ENCODE data around the gene PHF23. TPM values are rescaled to one million over a fixed set of nuclear protein-coding genes. Genes with fewer than 3 reads are reported as not detected.

Gene PHF23
- total RNA-seq, 1 experiment from 2014 or later: 48.5 TPM

GRCh38 chr17:7223375-7223774 is 15.9 kb downstream of the PHF23 start:
- ChIA-PET POLR2A (interaction anchor here (1.0 to 1.6 kb wide), 3 partner anchors 9 to 177 kb away, joined by 3 to 5 read pairs (median 3); partner anchors contain the start of gene DVL2), CTCF (no interaction called here), RAD21 (ENCODE audit: low non-redundant PET in 1 of 2, low total read pairs in 2 of 2, uncharacterized antibody in 2 of 2, unreplicated experiment in 2 of 2) (no interaction called here)
- no peak for TF ChIP-seq TCF7L2 (IDR thresholded peaks at IDR 0.05; ENCODE audit: borderline replicate concordance, extremely low read depth, insufficient read depth, insufficient read length)
- no peak for TF ChIP-seq POLR2AphosphoS5 (IDR thresholded peaks at IDR 0.05; ENCODE audit: low read depth, low read length)
- TF ChIP-seq ZBTB33 (IDR thresholded peaks at IDR 0.05; ENCODE audit: extremely low read depth, insufficient replicate concordance, low read length): no peak
- no TSS peak for BruUV-seq (replicated peaks)
- no peaks in the 10 kb centered on the region for H3K27me3 ChIP-seq (ENCODE audit: insufficient read depth, low read length)
- ATAC-seq: no peak
- no peaks in the 10 kb centered on the region for H3K9me2 ChIP-seq (ENCODE audit: insufficient read depth)
- H3K9ac ChIP-seq (ENCODE audit: low read length): no peak overlapping the region
- no peak overlapping the region for H2AFZ ChIP-seq (ENCODE audit: low read depth, low read length, poor library complexity, severe bottlenecking)
- intact Hi-C loops (cut with micrococcal nuclease): no loop called here
- no peak overlapping the region for H3K4me2 ChIP-seq (ENCODE audit: low read length)
- no peaks in the 10 kb centered on the region for H3K9me3 ChIP-seq (ENCODE audit: control insufficient read depth in 1 of 2, insufficient read depth in 1 of 2, low read depth in 1 of 2, low read length in 2 of 2)
- peaks cover 7 to 25% of the 10 kb centered on the region in 2 experiments; a peak in 3 of 4 replicates for H3K4me1 ChIP-seq (ENCODE audit: control insufficient read depth in 1 of 2, insufficient read depth in 2 of 2, low read length in 2 of 2)
- peaks cover 42 to 55% of the 10 kb centered on the region in 2 experiments; a peak in 3 of 4 replicates for H3K36me3 ChIP-seq (ENCODE audit: control insufficient read depth in 1 of 2, insufficient read depth in 2 of 2, low read length in 2 of 2)
- no peak overlapping the region for H3K27ac ChIP-seq (ENCODE audit: low read depth, low read length)
- H3K4me3 ChIP-seq (replicated peaks in 1 of 2; ENCODE audit: low read depth in 1 of 2, low read length in 2 of 2): no peak overlapping the region
- no peaks in the 10 kb centered on the region for H4K20me1 ChIP-seq (ENCODE audit: insufficient read depth)
- H3K79me2 ChIP-seq (ENCODE audit: insufficient read depth, low read length): peaks cover 30% of the 10 kb centered on the region
- DNase-seq (ENCODE audit: low read depth, low spot score): no peak

- H4K20me1 ChIP-seq (ENCODE audit: insufficient read depth): no peaks in the 10 kb centered on the region
- H3K4me3 ChIP-seq (replicated peaks in 1 of 2; ENCODE audit: low read depth in 1 of 2, low read length in 2 of 2): no peak overlapping the region
- no TSS peak for BruUV-seq (replicated peaks)
- peaks cover 7 to 29% of the 10 kb centered on the region in 2 experiments; a peak in 3 of 4 replicates for H3K4me1 ChIP-seq (ENCODE audit: control insufficient read depth in 1 of 2, insufficient read depth in 2 of 2, low read length in 2 of 2)
- ChIA-PET CTCF (no interaction called here), RAD21 (ENCODE audit: low non-redundant PET in 1 of 2, low total read pairs in 2 of 2, uncharacterized antibody in 2 of 2, unreplicated experiment in 2 of 2) (no interaction called here), POLR2A (interaction anchor here (1.0 to 1.6 kb wide), 4 partner anchors 10 to 177 kb away, joined by 3 to 5 read pairs (median 3); partner anchors contain the start of gene DVL2)
- no peak overlapping the region for H3K4me2 ChIP-seq (ENCODE audit: low read length)
- no peak for DNase-seq (ENCODE audit: low read depth, low spot score)
- H3K9ac ChIP-seq (ENCODE audit: low read length): no peak overlapping the region
- no peak for ATAC-seq
- H3K9me2 ChIP-seq (ENCODE audit: insufficient read depth): no peaks in the 10 kb centered on the region
- H3K36me3 ChIP-seq (ENCODE audit: control insufficient read depth in 1 of 2, insufficient read depth in 2 of 2, low read length in 2 of 2): peaks cover 38 to 51% of the 10 kb centered on the region in 2 experiments; a peak in 3 of 4 replicates
- H2AFZ ChIP-seq (ENCODE audit: low read depth, low read length, poor library complexity, severe bottlenecking): no peak overlapping the region
- TF ChIP-seq TCF7L2 (IDR thresholded peaks at IDR 0.05; ENCODE audit: borderline replicate concordance, extremely low read depth, insufficient read depth, insufficient read length) (no peak), SIN3A (IDR thresholded peaks at IDR 0.05; ENCODE audit: low read depth) (0 out of 2 replicates have a peak, but pooled peaks have one; percentile 28), JUND (IDR thresholded peaks at IDR 0.05) (no peak), ZFX (IDR thresholded peaks at IDR 0.05) (no peak), YY1 (IDR thresholded peaks at IDR 0.05; ENCODE audit: extremely low read depth, insufficient replicate concordance, low read depth, low read length) (no peak)
- H3K9me3 ChIP-seq (ENCODE audit: control insufficient read depth in 1 of 2, insufficient read depth in 1 of 2, low read depth in 1 of 2, low read length in 2 of 2): no peaks in the 10 kb centered on the region
- H3K27ac ChIP-seq (ENCODE audit: low read depth, low read length): no peak overlapping the region
- no peaks in the 10 kb centered on the region for H3K27me3 ChIP-seq (ENCODE audit: insufficient read depth, low read length)
- H3K79me2 ChIP-seq (ENCODE audit: insufficient read depth, low read length): peaks cover 30% of the 10 kb centered on the region
- intact Hi-C loops (cut with micrococcal nuclease): no loop called here
Measured at GRCh38 chr17:7222972-7223292, 16.3 kb downstream of the PHF23 start.

Data from HCT116 (cell line).